Stomach (tissue), 4 donors: ENCODE measurements around the gene PDAP1.

Source experiments
- CTCF ChIP-seq, 7 experiments: fragments of 450-650 bp in 4 of 7; fragments of 200-600 bp in 3 of 7; sonication (generic) in 3 of 7; IDR thresholded peaks; one replicate each; pipeline ENCODE4 v1.5.1; 2016 to 2019; ENCODE audit warnings: antibody characterized with exemption in 7 of 7, control low read depth in 2 of 7, mild to moderate bottlenecking in 1 of 7
- EP300 ChIP-seq: sonication (generic); formaldehyde crosslinking; IDR thresholded peaks from one replicate; pipeline ENCODE4 v1.6.1; 2017; ENCODE audit warnings: antibody characterized with exemption
- POLR2A ChIP-seq, 4 donors: fragments of 450-650 bp; IDR thresholded peaks; one replicate each; pipeline ENCODE4 v1.6.1; 2016; ENCODE audit warnings: antibody characterized with exemption in 4 of 4, control low read depth in 2 of 4, mild to moderate bottlenecking in 1 of 4, moderate library complexity in 1 of 4

DNA sequence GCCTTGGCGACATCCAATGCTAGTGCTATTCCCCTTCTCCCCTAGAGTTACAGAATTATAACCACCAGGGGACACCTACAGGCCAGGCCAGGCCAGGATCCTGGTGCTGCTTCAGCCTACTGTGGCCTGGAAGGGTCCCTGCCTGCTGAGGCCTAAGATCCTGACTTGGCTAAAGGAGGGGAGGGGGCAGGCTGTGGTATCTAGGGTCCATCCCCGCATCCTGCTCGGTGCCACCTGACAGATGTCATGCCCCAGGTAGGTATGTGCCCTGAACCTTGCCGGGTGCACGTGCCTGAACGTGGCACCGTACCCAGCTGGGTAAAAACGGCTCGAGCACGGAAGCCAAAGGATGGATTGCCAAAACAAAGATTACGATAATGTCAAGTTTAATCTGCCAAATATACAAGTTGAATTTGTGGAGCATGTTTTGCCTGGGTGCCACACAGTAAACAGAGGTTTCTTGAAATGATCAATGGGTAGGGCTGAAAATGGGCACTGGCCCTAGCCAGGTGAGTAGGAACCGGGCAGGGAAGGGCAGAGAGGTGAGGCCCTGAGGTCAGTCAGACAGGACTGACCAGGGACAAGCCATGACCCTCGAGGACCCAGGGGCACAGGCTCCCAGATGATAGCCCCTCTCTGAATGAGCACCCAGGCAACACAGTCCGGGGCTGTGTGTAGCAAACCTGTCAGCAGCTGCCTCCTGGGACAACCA, 12.6 kb downstream of the PDAP1 start:
- no peak for TF ChIP-seq EP300
- no peak for TF ChIP-seq CTCF (IDR thresholded peaks at IDR 0.05)
- no peak for TF ChIP-seq POLR2A (IDR thresholded peaks at IDR 0.05)
